ENCODE measurements around the gene ARSH.
A peak's percentile ranks its signal among the peaks of the same experiment; 100 is the strongest.

The ARSH gene

GRCh38 chrX:2989565-2989964, 16.8 kb upstream of the ARSH start:
- no peak for TF ChIP-seq CTCF (IDR thresholded peaks at IDR 0.05; ENCODE audit: control insufficient read depth, extremely low read depth, insufficient read depth)
- no peak overlapping the region for H3K4me3 ChIP-seq (ENCODE audit: low read depth, low read length)
- DNase-seq (ENCODE audit: low read depth), result no peak

GRCh38 chrX:3010532-3010931, 4.2 kb downstream of the ARSH start:
- no peak for TF ChIP-seq CTCF (IDR thresholded peaks at IDR 0.05; ENCODE audit: control insufficient read depth, extremely low read depth, insufficient read depth)
- no peak for DNase-seq (ENCODE audit: low read depth)
- no peak overlapping the region for H3K4me3 ChIP-seq (ENCODE audit: low read depth, low read length)

- no peak for TF ChIP-seq CTCF (IDR thresholded peaks at IDR 0.05; ENCODE audit: control insufficient read depth, extremely low read depth, insufficient read depth)
- H3K4me3 ChIP-seq (ENCODE audit: low read depth, low read length), result no peak overlapping the region
- DNase-seq (ENCODE audit: low read depth), result no peak
These were observed 11.1 kb downstream of the ARSH start for GRCh38 chrX:3017492-3017891.

- no peak for DNase-seq (ENCODE audit: low read depth)
- no peak for TF ChIP-seq CTCF (IDR thresholded peaks at IDR 0.05; ENCODE audit: control insufficient read depth, extremely low read depth, insufficient read depth)
- no peak overlapping the region for H3K4me3 ChIP-seq (ENCODE audit: low read depth, low read length)
These were observed 17.8 kb downstream of the ARSH start for GRCh38 chrX:3024176-3024575.

GRCh38 chrX:3026074-3026815, 19.9 kb downstream of the ARSH start:
- DNase-seq (ENCODE audit: low read depth), result peak; percentile 23
- TF ChIP-seq CTCF (IDR thresholded peaks at IDR 0.05; ENCODE audit: control insufficient read depth, extremely low read depth, insufficient read depth), result no peak
- no peak overlapping the region for H3K4me3 ChIP-seq (ENCODE audit: low read depth, low read length)

GRCh38 chrX:3029129-3029528, 22.8 kb downstream of the ARSH start:
- no peak for DNase-seq (ENCODE audit: low read depth)
- no peak for TF ChIP-seq CTCF (IDR thresholded peaks at IDR 0.05; ENCODE audit: control insufficient read depth, extremely low read depth, insufficient read depth)

GRCh38 chrX:3037218-3037617, 30.9 kb downstream of the ARSH start:
- H3K4me3 ChIP-seq (ENCODE audit: low read depth, low read length), result no peak overlapping the region
- TF ChIP-seq CTCF (IDR thresholded peaks at IDR 0.05; ENCODE audit: control insufficient read depth, extremely low read depth, insufficient read depth), result no peak
- DNase-seq (ENCODE audit: low read depth), result no peak

More at GRCh38 chrX:3029129-3029528, 22.8 kb downstream of the ARSH start:
- H3K4me3 ChIP-seq (ENCODE audit: low read depth, low read length), result no peak overlapping the region
